ENCODE results near the gene NOL9. TPM values are rescaled to one million over a fixed set of nuclear protein-coding genes. Genes with fewer than 3 reads are reported as not detected.
A peak's percentile ranks its signal among the peaks of the same experiment; 100 is the strongest.
"Not testable (repeated sequence)": the region's sequence is repeated elsewhere in the genome, so short reads cannot be mapped to it uniquely, and the experiment has no call there.

The NOL9 gene
- total and polyA plus RNA-seq, 4 donors, result 3.4 to 29.4 (median 16.7) TPM

DNA sequence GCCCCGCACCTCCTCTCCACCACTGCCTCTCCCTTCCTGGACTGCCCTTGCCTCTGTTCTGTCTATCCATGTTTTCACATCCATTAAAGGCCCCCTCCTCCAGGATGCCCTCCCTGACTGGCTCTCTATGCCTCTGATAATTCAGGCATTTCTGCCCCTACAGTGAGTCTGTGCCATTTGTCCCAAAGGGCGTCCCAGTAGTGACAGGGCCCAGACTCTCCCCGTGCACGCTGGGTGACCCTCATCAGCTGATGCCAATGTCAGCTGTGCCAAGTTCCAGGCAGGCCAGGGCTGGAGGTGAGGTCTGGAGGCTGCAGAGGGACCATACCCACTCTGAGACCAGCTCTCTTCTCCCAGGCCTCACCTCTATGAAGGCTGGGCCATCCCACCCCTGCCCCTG lies 59.7 kb downstream of the NOL9 start:
- peaks cover 0 to 18% (median 10%) of the 10 kb centered on the region in 5 donors for H3K4me1 ChIP-seq (ENCODE audit: control insufficient read depth in 5 of 5, insufficient read depth in 5 of 5, low read length in 5 of 5)

DNA sequence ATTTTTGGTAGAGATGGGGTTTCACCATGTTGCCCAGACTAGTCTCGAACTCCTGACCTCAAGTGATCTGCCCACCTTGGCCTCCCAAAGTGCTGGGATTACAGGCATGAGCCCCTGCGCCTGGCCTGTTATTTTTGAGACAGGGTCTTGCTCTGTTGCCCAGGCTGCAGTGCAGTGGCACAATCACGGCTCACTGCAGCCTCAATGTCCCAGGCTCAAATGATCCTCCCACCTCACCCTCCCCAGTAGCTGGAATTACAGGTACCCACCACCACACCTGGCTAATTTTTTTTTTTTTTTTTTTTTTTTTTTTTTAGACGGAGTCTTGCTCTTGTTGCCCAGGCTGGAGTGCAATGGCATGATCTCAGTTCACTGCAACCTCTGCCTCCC lies 60.5 kb downstream of the NOL9 start:
- WGBS, 2 donors, result 88 to 95% methylated on average over 4 of the region's 4 CpGs
- ATAC-seq (ENCODE audit: insufficient read depth, low FRiP score), result not testable (repeated sequence)
- H3K4me1 ChIP-seq (ENCODE audit: control insufficient read depth in 5 of 5, insufficient read depth in 5 of 5, low read length in 5 of 5), result peaks cover 0 to 18% (median 10%) of the 10 kb centered on the region in 5 donors

More for the DNA sequence above, 59.7 kb downstream of the NOL9 start:
- ATAC-seq (ENCODE audit: insufficient read depth, low FRiP score), result no peak
- Histone ChIP-seq H3K27me3 (ENCODE audit: control insufficient read depth in 3 of 3, insufficient read depth in 3 of 3, low read length in 2 of 3) (no peaks in the 10 kb centered on the region), H3K36me3 (ENCODE audit: control insufficient read depth in 4 of 4, insufficient read depth in 4 of 4, low read length in 4 of 4) (no peaks in the 10 kb centered on the region), H3K27ac (ENCODE audit: low read depth in 1 of 2, low read length in 1 of 2) (no peak overlapping the region), H3K9me3 (ENCODE audit: control insufficient read depth in 4 of 4, insufficient read depth in 3 of 4, low read length in 3 of 4) (no peaks in the 10 kb centered on the region), H3K4me3 (no peak overlapping the region), H3K9ac (ENCODE audit: insufficient read depth in 1 of 2, low read length in 2 of 2) (no peak overlapping the region)
- no peak for DNase-seq
- 88 to 90% methylated on average over 4 of the region's 4 CpGs for WGBS, 2 donors
- TF ChIP-seq, protein P1, sequence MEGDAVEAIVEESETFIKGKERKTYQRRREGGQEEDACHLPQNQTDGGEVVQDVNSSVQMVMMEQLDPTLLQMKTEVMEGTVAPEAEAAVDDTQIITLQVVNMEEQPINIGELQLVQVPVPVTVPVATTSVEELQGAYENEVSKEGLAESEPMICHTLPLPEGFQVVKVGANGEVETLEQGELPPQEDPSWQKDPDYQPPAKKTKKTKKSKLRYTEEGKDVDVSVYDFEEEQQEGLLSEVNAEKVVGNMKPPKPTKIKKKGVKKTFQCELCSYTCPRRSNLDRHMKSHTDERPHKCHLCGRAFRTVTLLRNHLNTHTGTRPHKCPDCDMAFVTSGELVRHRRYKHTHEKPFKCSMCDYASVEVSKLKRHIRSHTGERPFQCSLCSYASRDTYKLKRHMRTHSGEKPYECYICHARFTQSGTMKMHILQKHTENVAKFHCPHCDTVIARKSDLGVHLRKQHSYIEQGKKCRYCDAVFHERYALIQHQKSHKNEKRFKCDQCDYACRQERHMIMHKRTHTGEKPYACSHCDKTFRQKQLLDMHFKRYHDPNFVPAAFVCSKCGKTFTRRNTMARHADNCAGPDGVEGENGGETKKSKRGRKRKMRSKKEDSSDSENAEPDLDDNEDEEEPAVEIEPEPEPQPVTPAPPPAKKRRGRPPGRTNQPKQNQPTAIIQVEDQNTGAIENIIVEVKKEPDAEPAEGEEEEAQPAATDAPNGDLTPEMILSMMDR (IDR thresholded peaks at IDR 0.05; ENCODE audit: control extremely low read depth, extremely low read depth), result no peak

DNA sequence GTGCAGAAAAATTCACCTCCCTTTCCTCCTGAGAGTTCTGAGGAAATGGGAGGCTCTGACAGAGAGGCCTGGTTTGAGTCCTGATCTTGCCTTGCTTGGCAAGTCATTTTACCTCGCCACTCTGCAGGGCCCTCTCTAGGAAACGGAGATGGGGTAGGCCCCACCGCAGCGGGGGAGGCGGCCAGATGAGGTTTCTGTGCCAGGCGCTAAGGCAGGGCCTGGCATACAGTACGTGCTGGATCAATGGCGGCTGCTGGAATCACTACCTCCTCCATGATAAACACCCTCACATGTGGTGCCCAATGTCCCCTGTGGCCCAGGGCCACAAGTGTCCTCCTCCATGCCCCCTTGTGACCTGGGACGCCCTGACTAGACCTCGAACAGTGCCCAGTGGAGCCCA lies 62.3 kb downstream of the NOL9 start:
- TF ChIP-seq, protein P1 (IDR thresholded peaks at IDR 0.05; ENCODE audit: control extremely low read depth, extremely low read depth), result no peak
- H3K27ac ChIP-seq (ENCODE audit: low read depth in 1 of 2, low read length in 1 of 2), result peak overlapping the region in 1 of 2 donors; percentile 17
- no peaks in the 10 kb centered on the region for H3K9me3 ChIP-seq (ENCODE audit: control insufficient read depth in 4 of 4, insufficient read depth in 3 of 4, low read length in 3 of 4)
- DNase-seq (no peak), ATAC-seq (ENCODE audit: insufficient read depth, low FRiP score) (no peak)
- no peaks in the 10 kb centered on the region for H3K36me3 ChIP-seq (ENCODE audit: control insufficient read depth in 4 of 4, insufficient read depth in 4 of 4, low read length in 4 of 4)
- no peaks in the 10 kb centered on the region for H3K27me3 ChIP-seq (ENCODE audit: control insufficient read depth in 3 of 3, insufficient read depth in 3 of 3, low read length in 2 of 3)
- H3K4me3 ChIP-seq, result no peak overlapping the region
- no peak overlapping the region for H3K9ac ChIP-seq (ENCODE audit: insufficient read depth in 1 of 2, low read length in 2 of 2)
- WGBS, 2 donors, result 76 to 80% methylated on average over 10 of the region's 10 CpGs
- H3K4me1 ChIP-seq (ENCODE audit: control insufficient read depth in 5 of 5, insufficient read depth in 5 of 5, low read length in 5 of 5), result peaks cover 0 to 18% (median 7%) of the 10 kb centered on the region in 5 donors

More for the DNA sequence above, 60.5 kb downstream of the NOL9 start:
- H3K27ac ChIP-seq (ENCODE audit: low read depth in 1 of 2, low read length in 1 of 2); DNase-seq; H3K4me3 ChIP-seq; H3K36me3 ChIP-seq (ENCODE audit: control insufficient read depth in 4 of 4, insufficient read depth in 4 of 4, low read length in 4 of 4); H3K9ac ChIP-seq (ENCODE audit: insufficient read depth in 1 of 2, low read length in 2 of 2); H3K27me3 ChIP-seq (ENCODE audit: control insufficient read depth in 3 of 3, insufficient read depth in 3 of 3, low read length in 2 of 3); H3K9me3 ChIP-seq (ENCODE audit: control insufficient read depth in 4 of 4, insufficient read depth in 3 of 4, low read length in 3 of 4): not testable (repeated sequence)

DNA sequence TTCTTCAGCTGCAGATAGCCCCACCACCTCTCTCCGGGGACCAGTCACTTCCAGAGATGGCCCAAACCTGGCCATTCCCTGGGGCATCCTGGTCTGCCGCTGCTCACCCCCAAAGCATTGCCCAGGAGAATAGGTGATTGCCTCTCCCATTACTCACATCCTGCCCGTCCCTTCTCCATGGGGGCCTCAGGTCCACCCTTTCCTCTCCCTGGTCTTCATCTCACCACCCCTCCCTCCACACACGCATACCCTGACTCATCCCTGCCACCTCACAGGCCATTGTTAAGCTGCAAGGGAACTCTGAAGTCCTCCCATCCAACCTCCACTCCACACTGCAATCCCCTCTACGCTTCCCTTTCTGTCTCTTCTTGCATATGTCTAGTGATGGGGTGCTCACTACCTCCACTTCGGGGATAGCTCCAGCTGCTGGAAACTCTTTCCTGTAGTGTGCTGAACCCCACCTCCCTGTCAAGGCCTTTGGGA lies 62.8 kb downstream of the NOL9 start, which contains the start of gene PLEKHG5:
TSS of gene PLEKHG5 (minus strand) at position 188 of the 483 bp plus-strand sequence. CDS start 14,096 bp downstream, outside the sequence.
- Histone ChIP-seq H3K36me3 (ENCODE audit: control insufficient read depth in 4 of 4, insufficient read depth in 4 of 4, low read length in 4 of 4) (no peaks in the 10 kb centered on the region), H3K9ac (ENCODE audit: insufficient read depth in 1 of 2, low read length in 2 of 2) (peak within 1 kb of the TSS in 1 of 2 donors; percentile 28), H3K27ac (ENCODE audit: low read depth in 1 of 2, low read length in 1 of 2) (peak within 1 kb of the TSS; percentile 33 to 74), H3K9me3 (ENCODE audit: control insufficient read depth in 4 of 4, insufficient read depth in 3 of 4, low read length in 3 of 4) (no peaks in the 10 kb centered on the region), H3K4me1 (ENCODE audit: control insufficient read depth in 5 of 5, insufficient read depth in 5 of 5, low read length in 5 of 5) (peaks cover 0 to 17% (median 9%) of the 10 kb centered on the region in 5 donors), H3K4me3 (peak within 1 kb of the TSS; percentile 33), H3K27me3 (ENCODE audit: control insufficient read depth in 3 of 3, insufficient read depth in 3 of 3, low read length in 2 of 3) (no peaks in the 10 kb centered on the region)
- no peak for ATAC-seq (ENCODE audit: insufficient read depth, low FRiP score)
- 79 to 90% methylated on average over 6 of the region's 6 CpGs for WGBS, 2 donors
- DNase-seq, result no peak
- TF ChIP-seq, protein P1 (IDR thresholded peaks at IDR 0.05; ENCODE audit: control extremely low read depth, extremely low read depth), result no peak

Measured in lung (tissue), 12 donors.